ENCODE data around the gene OPN1MW. TPM values are rescaled to one million over a fixed set of nuclear protein-coding genes. Genes with fewer than 3 reads are reported as not detected.
"Not testable (repeated sequence)": the region's sequence is repeated elsewhere in the genome, so short reads cannot be mapped to it uniquely, and the experiment has no call there.

Gene OPN1MW
- polyA plus RNA-seq, 2 donors, result not detected

- not testable (repeated sequence) for H3K4me1 ChIP-seq (ENCODE audit: control insufficient read depth in 2 of 2, insufficient read depth in 2 of 2, low read length in 1 of 2); H3K36me3 ChIP-seq (ENCODE audit: control insufficient read depth in 2 of 2, insufficient read depth in 2 of 2, low read length in 1 of 2); H3K4me3 ChIP-seq (ENCODE audit: low read depth in 1 of 2, low read length in 2 of 2); H3K27me3 ChIP-seq (ENCODE audit: control insufficient read depth in 1 of 2, insufficient read depth in 2 of 2, low read length in 2 of 2); H3K27ac ChIP-seq (ENCODE audit: low read depth in 2 of 2, low read length in 1 of 2); H3K9me3 ChIP-seq (ENCODE audit: control insufficient read depth in 2 of 2, insufficient read depth in 1 of 2, low read depth in 1 of 2, low read length in 1 of 2)
- WGBS, 2 donors, result no CpG with 5 or more reads among the region's 2 CpGs
Measured at GRCh38 chrX:154194316-154194715, 11.9 kb downstream of the OPN1MW start.

GRCh38 chrX:154196466-154196865 is 14.1 kb downstream of the OPN1MW start:
- H3K9me3 ChIP-seq (ENCODE audit: control insufficient read depth in 2 of 2, insufficient read depth in 1 of 2, low read depth in 1 of 2, low read length in 1 of 2); H3K4me3 ChIP-seq (ENCODE audit: low read depth in 1 of 2, low read length in 2 of 2): not testable (repeated sequence)
- WGBS, 2 donors, result no CpG with 5 or more reads among the region's 15 CpGs

GRCh38 chrX:154209670-154210418 is 27.4 kb downstream of the OPN1MW start:
- not testable (repeated sequence) for H3K4me3 ChIP-seq (ENCODE audit: low read depth in 1 of 2, low read length in 2 of 2); H3K36me3 ChIP-seq (ENCODE audit: control insufficient read depth in 2 of 2, insufficient read depth in 2 of 2, low read length in 1 of 2); H3K4me1 ChIP-seq (ENCODE audit: control insufficient read depth in 2 of 2, insufficient read depth in 2 of 2, low read length in 1 of 2); H3K9me3 ChIP-seq (ENCODE audit: control insufficient read depth in 2 of 2, insufficient read depth in 1 of 2, low read depth in 1 of 2, low read length in 1 of 2); H3K27ac ChIP-seq (ENCODE audit: low read depth in 2 of 2, low read length in 1 of 2); H3K27me3 ChIP-seq (ENCODE audit: control insufficient read depth in 1 of 2, insufficient read depth in 2 of 2, low read length in 2 of 2)
- no CpG with 5 or more reads among the region's 21 CpGs for WGBS, 2 donors

More at GRCh38 chrX:154196466-154196865, 14.1 kb downstream of the OPN1MW start:
- H3K27ac ChIP-seq (ENCODE audit: low read depth in 2 of 2, low read length in 1 of 2); H3K27me3 ChIP-seq (ENCODE audit: control insufficient read depth in 1 of 2, insufficient read depth in 2 of 2, low read length in 2 of 2); H3K4me1 ChIP-seq (ENCODE audit: control insufficient read depth in 2 of 2, insufficient read depth in 2 of 2, low read length in 1 of 2); H3K36me3 ChIP-seq (ENCODE audit: control insufficient read depth in 2 of 2, insufficient read depth in 2 of 2, low read length in 1 of 2): not testable (repeated sequence)

- H3K4me3 ChIP-seq (ENCODE audit: low read depth in 1 of 2, low read length in 2 of 2); H3K4me1 ChIP-seq (ENCODE audit: control insufficient read depth in 2 of 2, insufficient read depth in 2 of 2, low read length in 1 of 2); H3K36me3 ChIP-seq (ENCODE audit: control insufficient read depth in 2 of 2, insufficient read depth in 2 of 2, low read length in 1 of 2); H3K27me3 ChIP-seq (ENCODE audit: control insufficient read depth in 1 of 2, insufficient read depth in 2 of 2, low read length in 2 of 2); H3K9me3 ChIP-seq (ENCODE audit: control insufficient read depth in 2 of 2, insufficient read depth in 1 of 2, low read depth in 1 of 2, low read length in 1 of 2); H3K27ac ChIP-seq (ENCODE audit: low read depth in 2 of 2, low read length in 1 of 2): not testable (repeated sequence)
- WGBS, 2 donors, result 74 to 89% methylated on average over 5 of the region's 9 CpGs
Measured at GRCh38 chrX:154211057-154211456, 28.7 kb downstream of the OPN1MW start.

- not testable (repeated sequence) for H3K4me3 ChIP-seq (ENCODE audit: low read depth in 1 of 2, low read length in 2 of 2); H3K27me3 ChIP-seq (ENCODE audit: control insufficient read depth in 1 of 2, insufficient read depth in 2 of 2, low read length in 2 of 2); H3K36me3 ChIP-seq (ENCODE audit: control insufficient read depth in 2 of 2, insufficient read depth in 2 of 2, low read length in 1 of 2); H3K9me3 ChIP-seq (ENCODE audit: control insufficient read depth in 2 of 2, insufficient read depth in 1 of 2, low read depth in 1 of 2, low read length in 1 of 2); H3K4me1 ChIP-seq (ENCODE audit: control insufficient read depth in 2 of 2, insufficient read depth in 2 of 2, low read length in 1 of 2); H3K27ac ChIP-seq (ENCODE audit: low read depth in 2 of 2, low read length in 1 of 2)
- no CpG with 5 or more reads among the region's 10 CpGs for WGBS, 2 donors
Measured at GRCh38 chrX:154211499-154211898, 29.1 kb downstream of the OPN1MW start.

GRCh38 chrX:154219456-154219855 is 37.1 kb downstream of the OPN1MW start, which contains the start of gene OPN1MW2:
Gene OPN1MW2 (plus strand): TSS chrX:154219756. CDS start chrX:154219816, 60 bp downstream.
- not testable (repeated sequence) for H3K27me3 ChIP-seq (ENCODE audit: control insufficient read depth in 1 of 2, insufficient read depth in 2 of 2, low read length in 2 of 2); H3K9me3 ChIP-seq (ENCODE audit: control insufficient read depth in 2 of 2, insufficient read depth in 1 of 2, low read depth in 1 of 2, low read length in 1 of 2); H3K4me1 ChIP-seq (ENCODE audit: control insufficient read depth in 2 of 2, insufficient read depth in 2 of 2, low read length in 1 of 2); H3K36me3 ChIP-seq (ENCODE audit: control insufficient read depth in 2 of 2, insufficient read depth in 2 of 2, low read length in 1 of 2); H3K27ac ChIP-seq (ENCODE audit: low read depth in 2 of 2, low read length in 1 of 2); H3K4me3 ChIP-seq (ENCODE audit: low read depth in 1 of 2, low read length in 2 of 2)
- WGBS, 2 donors, result no CpG with 5 or more reads among the region's 16 CpGs

- H3K36me3 ChIP-seq (ENCODE audit: control insufficient read depth in 2 of 2, insufficient read depth in 2 of 2, low read length in 1 of 2); H3K27me3 ChIP-seq (ENCODE audit: control insufficient read depth in 1 of 2, insufficient read depth in 2 of 2, low read length in 2 of 2); H3K9me3 ChIP-seq (ENCODE audit: control insufficient read depth in 2 of 2, insufficient read depth in 1 of 2, low read depth in 1 of 2, low read length in 1 of 2); H3K4me3 ChIP-seq (ENCODE audit: low read depth in 1 of 2, low read length in 2 of 2); H3K27ac ChIP-seq (ENCODE audit: low read depth in 2 of 2, low read length in 1 of 2); H3K4me1 ChIP-seq (ENCODE audit: control insufficient read depth in 2 of 2, insufficient read depth in 2 of 2, low read length in 1 of 2): not testable (repeated sequence)
- WGBS, 2 donors, result no CpG with 5 or more reads among the region's 6 CpGs
Measured at GRCh38 chrX:154225292-154225691, 42.9 kb downstream of the OPN1MW start.

GRCh38 chrX:154226706-154227105 is 44.3 kb downstream of the OPN1MW start:
- not testable (repeated sequence) for H3K27me3 ChIP-seq (ENCODE audit: control insufficient read depth in 1 of 2, insufficient read depth in 2 of 2, low read length in 2 of 2); H3K9me3 ChIP-seq (ENCODE audit: control insufficient read depth in 2 of 2, insufficient read depth in 1 of 2, low read depth in 1 of 2, low read length in 1 of 2); H3K4me1 ChIP-seq (ENCODE audit: control insufficient read depth in 2 of 2, insufficient read depth in 2 of 2, low read length in 1 of 2); H3K36me3 ChIP-seq (ENCODE audit: control insufficient read depth in 2 of 2, insufficient read depth in 2 of 2, low read length in 1 of 2); H3K4me3 ChIP-seq (ENCODE audit: low read depth in 1 of 2, low read length in 2 of 2); H3K27ac ChIP-seq (ENCODE audit: low read depth in 2 of 2, low read length in 1 of 2)
- no CpG with 5 or more reads among the region's 9 CpGs for WGBS, 2 donors

- not testable (repeated sequence) for H3K4me3 ChIP-seq (ENCODE audit: low read depth in 1 of 2, low read length in 2 of 2); H3K27me3 ChIP-seq (ENCODE audit: control insufficient read depth in 1 of 2, insufficient read depth in 2 of 2, low read length in 2 of 2); H3K4me1 ChIP-seq (ENCODE audit: control insufficient read depth in 2 of 2, insufficient read depth in 2 of 2, low read length in 1 of 2); H3K36me3 ChIP-seq (ENCODE audit: control insufficient read depth in 2 of 2, insufficient read depth in 2 of 2, low read length in 1 of 2); H3K27ac ChIP-seq (ENCODE audit: low read depth in 2 of 2, low read length in 1 of 2); H3K9me3 ChIP-seq (ENCODE audit: control insufficient read depth in 2 of 2, insufficient read depth in 1 of 2, low read depth in 1 of 2, low read length in 1 of 2)
- WGBS, 2 donors, result no CpG with 5 or more reads among the region's 3 CpGs
Measured at GRCh38 chrX:154231443-154231842, 49.0 kb downstream of the OPN1MW start.

GRCh38 chrX:154233620-154234019 is 51.2 kb downstream of the OPN1MW start:
- H3K9me3 ChIP-seq (ENCODE audit: control insufficient read depth in 2 of 2, insufficient read depth in 1 of 2, low read depth in 1 of 2, low read length in 1 of 2); H3K36me3 ChIP-seq (ENCODE audit: control insufficient read depth in 2 of 2, insufficient read depth in 2 of 2, low read length in 1 of 2); H3K27ac ChIP-seq (ENCODE audit: low read depth in 2 of 2, low read length in 1 of 2); H3K4me1 ChIP-seq (ENCODE audit: control insufficient read depth in 2 of 2, insufficient read depth in 2 of 2, low read length in 1 of 2); H3K27me3 ChIP-seq (ENCODE audit: control insufficient read depth in 1 of 2, insufficient read depth in 2 of 2, low read length in 2 of 2); H3K4me3 ChIP-seq (ENCODE audit: low read depth in 1 of 2, low read length in 2 of 2): not testable (repeated sequence)
- no CpG with 5 or more reads among the region's 16 CpGs for WGBS, 2 donors
